IMR-90 (cell line): ENCODE measurements around the gene TMEM163. TPM values are rescaled to one million over a fixed set of nuclear protein-coding genes. Genes with fewer than 3 reads are reported as not detected.

Source experiments
- ATAC-seq: fragments of 200-7000 bp; cut with Tn5 transposase; 2 replicates; pipeline ENCODE4 v1.9.1; 2020; ENCODE audit warnings: low read depth, mild to moderate bottlenecking, moderate library complexity
- BruUV-seq: library from RNA; stranded (reverse); fragments of 400-500 nt; replicated peaks from 2 replicates; lab custom pipeline; 2021; lab: Mats Ljungman, UMichigan
- CTCF ChIA-PET: fragments of 300-600 bp; formaldehyde crosslinking; extraction: SDS; loops from one replicate; lab custom pipeline; 2021; ENCODE audit warnings: antibody characterized with exemption; lab: Yijun Ruan, JAX
- POLR2A ChIA-PET: fragments of 300-600 bp; sonication (Branson Sonifier 250); formaldehyde crosslinking; loops from one replicate; lab custom pipeline; 2022; ENCODE audit warnings: antibody characterized with exemption; ENCODE audit not compliant: unreplicated experiment; lab: Charles Lee
- DNase-seq: peaks from one replicate; pipeline ENCODE4 v3.0.0; 2013
- H2AFZ ChIP-seq: replicated peaks from 2 replicates; pipeline ENCODE3; 2013; ENCODE audit warnings: low read length, mild to moderate bottlenecking; ENCODE audit not compliant: poor library complexity
- H2AK5ac ChIP-seq: 2 replicates; pipeline ENCODE4 v1.6.1; 2013; ENCODE audit warnings: low read depth, low read length, inconsistent platforms
- H2AK9ac ChIP-seq: replicated peaks from 2 replicates; pipeline ENCODE3; 2013; ENCODE audit warnings: mild to moderate bottlenecking, low read depth, low read length, moderate library complexity; ENCODE audit not compliant: poor library complexity
- H2BK120ac ChIP-seq: 2 replicates; pipeline ENCODE4 v1.6.1; 2013; ENCODE audit warnings: low read depth, low read length, inconsistent platforms
- H2BK15ac ChIP-seq: 3 replicates; pipeline ENCODE4 v1.6.1; 2013; ENCODE audit warnings: low read depth, low read length, inconsistent platforms
- H2BK20ac ChIP-seq: 2 replicates; pipeline ENCODE4 v1.6.1; 2013; ENCODE audit warnings: low read depth, mild to moderate bottlenecking, inconsistent platforms, low read length, moderate library complexity
- H2BK5ac ChIP-seq: 2 replicates; pipeline ENCODE4 v1.6.1; 2013; ENCODE audit warnings: mild to moderate bottlenecking, low read depth, low read length, inconsistent platforms; ENCODE audit not compliant: poor library complexity, severe bottlenecking
- H3K14ac ChIP-seq: replicated peaks from 2 replicates; pipeline ENCODE4 v1.6.1; 2013; ENCODE audit warnings: low read depth, low read length, inconsistent platforms
- H3K18ac ChIP-seq: 2 replicates; pipeline ENCODE4 v1.6.1; 2013; ENCODE audit warnings: low read depth, low read length, control low read depth
- H3K23ac ChIP-seq: 2 replicates; pipeline ENCODE4 v1.6.1; 2013; ENCODE audit warnings: low read depth, low read length, inconsistent platforms
- H3K27ac ChIP-seq: 2 replicates; pipeline ENCODE4 v1.5.1; 2013; ENCODE audit warnings: mild to moderate bottlenecking, control low read depth, low read length; ENCODE audit not compliant: insufficient read depth
- H3K27me3 ChIP-seq: 2 replicates; pipeline ENCODE4 v1.6.1; 2013; ENCODE audit warnings: low read length; ENCODE audit not compliant: control insufficient read depth, insufficient read depth
- H3K36me3 ChIP-seq: 2 replicates; pipeline ENCODE4 v1.6.1; 2013; ENCODE audit warnings: low read length, mixed read lengths; ENCODE audit not compliant: control insufficient read depth, insufficient read depth
- H3K4ac ChIP-seq: 2 replicates; pipeline ENCODE4 v1.6.1; 2013; ENCODE audit warnings: low read depth, low read length, inconsistent platforms
- H3K4me1 ChIP-seq: 2 replicates; pipeline ENCODE4 v1.6.1; 2013; ENCODE audit warnings: low read length, mixed read lengths; ENCODE audit not compliant: control insufficient read depth, insufficient read depth
- H3K4me2 ChIP-seq: 2 replicates; pipeline ENCODE4 v1.6.1; 2013; ENCODE audit warnings: low read depth, mild to moderate bottlenecking, control low read depth, low read length, moderate library complexity
- H3K4me3 ChIP-seq: 2 replicates; pipeline ENCODE4 v1.5.1; 2013; ENCODE audit warnings: low read depth, mild to moderate bottlenecking, control low read depth, low read length, moderate library complexity; ENCODE audit not compliant: insufficient read depth
- H3K56ac ChIP-seq: 2 replicates; pipeline ENCODE4 v1.6.1; 2013; ENCODE audit warnings: low read length, inconsistent platforms; ENCODE audit not compliant: insufficient read depth; ENCODE audit errors: extremely low read depth
- H3K79me1 ChIP-seq, 2 experiments: 2 replicates each; pipeline ENCODE4 v1.6.1; 2013; ENCODE audit warnings: low read length in 2 of 2, inconsistent platforms in 1 of 2, low read depth in 1 of 2
- H3K9ac ChIP-seq: 2 replicates; pipeline ENCODE4 v1.6.1; 2013; ENCODE audit warnings: low read depth, low read length, control low read depth
- H3K9me1 ChIP-seq: 2 replicates; pipeline ENCODE4 v1.6.1; 2013; ENCODE audit warnings: low read length, inconsistent platforms; ENCODE audit not compliant: insufficient read depth
- H3K9me3 ChIP-seq: 2 replicates; pipeline ENCODE4 v1.6.1; 2013; ENCODE audit warnings: low read length; ENCODE audit not compliant: control insufficient read depth, insufficient read depth
- H4K20me1 ChIP-seq: 2 replicates; pipeline ENCODE4 v1.6.1; 2013; ENCODE audit warnings: low read length, inconsistent platforms; ENCODE audit not compliant: insufficient read depth
- H4K5ac ChIP-seq: 2 replicates; pipeline ENCODE4 v1.6.1; 2013; ENCODE audit warnings: mild to moderate bottlenecking, low read depth, low read length, control low read depth
- H4K8ac ChIP-seq, 2 experiments: 2 replicates each; pipeline ENCODE4 v1.6.1; 2013; ENCODE audit warnings: low read depth in 2 of 2, low read length in 2 of 2, control low read depth in 1 of 2, inconsistent platforms in 1 of 2
- H4K91ac ChIP-seq: 2 replicates; pipeline ENCODE4 v1.6.1; 2013; ENCODE audit warnings: low read depth, low read length, inconsistent platforms; ENCODE audit not compliant: insufficient read depth
- BHLHE40 ChIP-seq: fragments of 150-350 bp; IDR thresholded peaks from 2 replicates; pipeline ENCODE4 v1.6.1; 2016; ENCODE audit warnings: mild to moderate bottlenecking, low read depth, low read length
- CEBPB ChIP-seq: IDR thresholded peaks from 2 replicates; pipeline ENCODE4 v1.6.1; 2012; ENCODE audit warnings: low read depth, low read length, improper control_type of control experiment
- CHD1 ChIP-seq: IDR thresholded peaks from 2 replicates; pipeline ENCODE4 v1.6.1; 2012; ENCODE audit warnings: low read depth, low read length, improper control_type of control experiment
- FOS ChIP-seq: fragments of 150-350 bp; IDR thresholded peaks from 2 replicates; pipeline ENCODE4 v1.6.1; 2016; ENCODE audit warnings: low read depth, low read length
- MAFK ChIP-seq: IDR thresholded peaks from 2 replicates; pipeline ENCODE4 v1.6.1; 2012; ENCODE audit warnings: low read depth, low read length, improper control_type of control experiment
- MXI1 ChIP-seq: IDR thresholded peaks from 2 replicates; pipeline ENCODE4 v1.6.1; 2012; ENCODE audit warnings: low read depth, mild to moderate bottlenecking, low read length, moderate library complexity, borderline replicate concordance
- POLR2A ChIP-seq: IDR thresholded peaks from 2 replicates; pipeline ENCODE4 v1.6.1; 2012; ENCODE audit warnings: mild to moderate bottlenecking, low read depth, low read length
- RAD21 ChIP-seq: IDR thresholded peaks from 2 replicates; pipeline ENCODE4 v1.6.1; 2012; ENCODE audit warnings: low read length, improper control_type of control experiment
- RCOR1 ChIP-seq: IDR thresholded peaks from 2 replicates; pipeline ENCODE4 v1.6.1; 2012; ENCODE audit warnings: mild to moderate bottlenecking, low read length, improper control_type of control experiment; ENCODE audit not compliant: insufficient replicate concordance
- SMC3 ChIP-seq: fragments of 150-350 bp; IDR thresholded peaks from 2 replicates; pipeline ENCODE4 v1.6.1; 2016; ENCODE audit warnings: low read depth, mild to moderate bottlenecking, antibody characterized with exemption, low read length, moderate library complexity
- WGBS, 2 experiments: methylation state at CpG; one replicate each; pipeline versions ENCODE4 v1.1.5 to v1.1.7; 2013; ENCODE audit warnings: missing lambda C conversion rate in 2 of 2; ENCODE audit not compliant: insufficient read length in 1 of 2; ENCODE audit errors: extremely low coverage in 2 of 2; 5-methylcytosine and 5-hydroxymethylcytosine counted together
- dilution Hi-C: fragments of 300-500 bp; cut with HindIII; formaldehyde crosslinking; loops from one replicate; pipeline ENCODE4 v1.14.3; 2018; ENCODE audit warnings: low sequenced_read_pairs; ENCODE audit not compliant: unreplicated experiment
- in situ Hi-C: fragments of 300-500 bp; cut with MboI; formaldehyde crosslinking; loops from 3 replicates; pipeline ENCODE4 v1.14.3; 2019; ENCODE audit warnings: low sequenced_read_pairs, inconsistent platforms, mixed read lengths
- intact Hi-C: fragments of 100-400 bp; cut with micrococcal nuclease; formaldehyde crosslinking; loops from 2 replicates; pipeline ENCODE4 v1.10.0; 2022
- polyA plus RNA-seq, 3 experiments: library from polyadenylated mRNA; depleted of rRNA; stranded (reverse); fragments of >200 nt; gene quantifications; 2 replicates each; pipeline ENCODE4 v1.2.3, GENCODE V29; 2012; ENCODE audit warnings: low replicate concordance in 1 of 3
- total RNA-seq: library from RNA; depleted of rRNA; stranded (reverse); fragments of >200 nt; gene quantifications from 2 replicates; pipeline ENCODE4 v1.2.3, GENCODE V29; 2012
- TF ChIP-seq, protein P1 (sequence below): fragments of 150-350 bp; IDR thresholded peaks from 2 replicates; pipeline ENCODE4 v1.6.1; 2017; ENCODE audit warnings: mild to moderate bottlenecking, antibody characterized with exemption, low read length, low read depth
- TF ChIP-seq, protein P2 (sequence below): conservative IDR thresholded peaks from 2 replicates; pipeline ENCODE4 v1.5.1; 2012; ENCODE audit warnings: mild to moderate bottlenecking, low read depth, low read length, improper control_type of control experiment

TMEM163 gene
- total and polyA plus RNA-seq, 2 of the 4 experiments (the other 2 are of a cell fraction), result not detected

DNA sequence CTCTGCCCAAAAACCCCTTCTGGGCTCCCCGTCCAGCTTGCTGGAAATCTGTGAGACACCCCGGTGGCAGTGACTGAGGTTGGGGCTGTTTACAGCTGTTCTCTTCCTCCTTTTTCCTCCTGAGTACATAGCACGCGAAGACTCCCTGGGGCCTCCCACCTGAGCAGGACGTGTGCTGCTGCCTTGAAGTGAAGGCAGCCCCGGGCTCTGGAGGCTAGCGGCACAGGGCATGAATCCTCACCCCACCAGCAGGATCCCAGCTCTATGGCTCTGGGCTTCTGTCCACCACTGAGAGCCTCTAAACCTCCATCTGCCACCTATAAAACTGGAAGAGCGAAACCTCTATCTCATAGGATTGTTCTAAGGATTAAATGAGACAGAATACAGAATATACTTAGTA is 182.5 kb downstream of the TMEM163 start:
- dilution Hi-C loops, result no loop called here
- H4K5ac ChIP-seq, result no peak overlapping the region

More for the DNA sequence above, 182.5 kb downstream of the TMEM163 start:
- Histone ChIP-seq H3K4me2 (no peak overlapping the region), H2AK9ac (no peak overlapping the region), H3K4me3 (no peak overlapping the region), H2BK5ac (no peak overlapping the region), H3K27ac (no peak overlapping the region), H3K79me1 (no peaks in the 10 kb centered on the region), H3K27me3 (peaks cover 11% of the 10 kb centered on the region), H4K20me1 (no peaks in the 10 kb centered on the region), H2AK5ac (no peak overlapping the region), H3K9me1 (no peaks in the 10 kb centered on the region), H3K56ac (no peak overlapping the region), H3K14ac (no peak overlapping the region), H3K4ac (no peak overlapping the region), H3K36me3 (no peaks in the 10 kb centered on the region), H3K4me1 (no peaks in the 10 kb centered on the region), H2BK20ac (no peak overlapping the region), H4K8ac (no peak overlapping the region), H2AFZ (no peak overlapping the region), H4K91ac (no peak overlapping the region), H3K9me3 (no peaks in the 10 kb centered on the region), H3K18ac (no peak overlapping the region), H3K23ac (no peak overlapping the region), H2BK15ac (no peak overlapping the region), H2BK120ac (no peak overlapping the region), H3K9ac (no peak overlapping the region)
- no CpG with 5 or more reads among the region's 8 CpGs for WGBS, 2 experiments
- TF ChIP-seq BHLHE40 (no peak), SMC3 (no peak), CHD1 (no peak), POLR2A (no peak), MXI1 (no peak), FOS (no peak), MAFK (no peak), CEBPB (no peak), RCOR1 (no peak), RAD21 (no peak)
- TF ChIP-seq, protein P1, sequence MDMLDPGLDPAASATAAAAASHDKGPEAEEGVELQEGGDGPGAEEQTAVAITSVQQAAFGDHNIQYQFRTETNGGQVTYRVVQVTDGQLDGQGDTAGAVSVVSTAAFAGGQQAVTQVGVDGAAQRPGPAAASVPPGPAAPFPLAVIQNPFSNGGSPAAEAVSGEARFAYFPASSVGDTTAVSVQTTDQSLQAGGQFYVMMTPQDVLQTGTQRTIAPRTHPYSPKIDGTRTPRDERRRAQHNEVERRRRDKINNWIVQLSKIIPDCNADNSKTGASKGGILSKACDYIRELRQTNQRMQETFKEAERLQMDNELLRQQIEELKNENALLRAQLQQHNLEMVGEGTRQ, result no peak
- TF ChIP-seq, protein P2, sequence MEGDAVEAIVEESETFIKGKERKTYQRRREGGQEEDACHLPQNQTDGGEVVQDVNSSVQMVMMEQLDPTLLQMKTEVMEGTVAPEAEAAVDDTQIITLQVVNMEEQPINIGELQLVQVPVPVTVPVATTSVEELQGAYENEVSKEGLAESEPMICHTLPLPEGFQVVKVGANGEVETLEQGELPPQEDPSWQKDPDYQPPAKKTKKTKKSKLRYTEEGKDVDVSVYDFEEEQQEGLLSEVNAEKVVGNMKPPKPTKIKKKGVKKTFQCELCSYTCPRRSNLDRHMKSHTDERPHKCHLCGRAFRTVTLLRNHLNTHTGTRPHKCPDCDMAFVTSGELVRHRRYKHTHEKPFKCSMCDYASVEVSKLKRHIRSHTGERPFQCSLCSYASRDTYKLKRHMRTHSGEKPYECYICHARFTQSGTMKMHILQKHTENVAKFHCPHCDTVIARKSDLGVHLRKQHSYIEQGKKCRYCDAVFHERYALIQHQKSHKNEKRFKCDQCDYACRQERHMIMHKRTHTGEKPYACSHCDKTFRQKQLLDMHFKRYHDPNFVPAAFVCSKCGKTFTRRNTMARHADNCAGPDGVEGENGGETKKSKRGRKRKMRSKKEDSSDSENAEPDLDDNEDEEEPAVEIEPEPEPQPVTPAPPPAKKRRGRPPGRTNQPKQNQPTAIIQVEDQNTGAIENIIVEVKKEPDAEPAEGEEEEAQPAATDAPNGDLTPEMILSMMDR, result no peak
- DNase-seq (no peak), ATAC-seq (no peak)
- in situ Hi-C loops, result no loop called here
- CTCF ChIA-PET, result no interaction called here
- BruUV-seq, result no TSS peak
- POLR2A ChIA-PET, result no interaction called here
- intact Hi-C loops, result no loop called here
